Stimulated activated naive CD4-positive, alpha-beta T cell treated with Interleukin-2 at 50 U/mL for 16 hours (primary cell): ENCODE results near the gene LRP1.

Source experiments
- DNase-seq: peaks from one replicate; lab custom pipeline; 2025; lab: John Stamatoyannopoulos, UW

Gene LRP1

DNA sequence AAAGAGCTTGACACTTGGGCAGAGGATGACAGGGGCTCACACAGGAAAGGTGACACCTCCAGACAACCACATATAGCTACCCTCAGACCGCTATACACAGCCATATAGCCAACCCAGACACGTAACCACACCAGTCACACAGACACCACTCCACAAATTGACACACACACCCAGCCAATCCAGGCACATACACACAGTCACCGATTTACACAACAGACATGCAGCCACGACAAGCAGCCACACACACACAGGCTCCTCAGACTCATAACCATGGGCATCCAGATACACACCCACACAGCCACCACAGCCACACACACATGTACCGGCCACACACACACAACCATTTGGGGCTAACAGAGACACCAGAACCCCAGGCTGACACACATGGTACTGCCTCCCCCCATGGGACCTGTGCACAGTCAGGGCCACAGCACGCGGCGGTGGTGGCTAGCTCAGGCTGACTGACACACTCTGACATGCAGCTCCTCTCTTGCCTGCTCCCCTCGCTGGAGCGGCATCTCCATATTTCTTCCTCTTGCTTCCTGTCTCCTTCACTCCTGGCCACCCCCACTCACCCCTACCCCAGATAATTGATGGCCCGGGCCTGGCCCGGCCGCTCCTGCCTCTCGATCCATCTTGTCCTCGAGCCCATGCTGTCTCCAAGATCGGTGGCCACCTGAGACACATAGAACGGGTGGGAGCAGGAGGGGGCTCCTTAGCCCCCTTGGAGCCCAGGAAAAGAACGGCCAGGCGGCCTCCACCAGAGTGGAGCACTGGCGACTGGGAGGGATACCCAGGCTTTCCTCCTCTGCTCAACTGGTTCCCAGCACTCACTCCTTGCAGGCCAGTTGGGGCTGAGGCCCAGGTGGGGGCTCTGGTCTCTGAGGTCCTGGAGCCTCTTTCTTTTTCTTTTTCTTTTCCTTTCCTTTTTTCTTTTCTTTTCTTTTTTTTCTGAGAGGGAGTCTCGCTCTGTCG lies 95.2 kb downstream of the LRP1 start:
- no peak for DNase-seq

DNA sequence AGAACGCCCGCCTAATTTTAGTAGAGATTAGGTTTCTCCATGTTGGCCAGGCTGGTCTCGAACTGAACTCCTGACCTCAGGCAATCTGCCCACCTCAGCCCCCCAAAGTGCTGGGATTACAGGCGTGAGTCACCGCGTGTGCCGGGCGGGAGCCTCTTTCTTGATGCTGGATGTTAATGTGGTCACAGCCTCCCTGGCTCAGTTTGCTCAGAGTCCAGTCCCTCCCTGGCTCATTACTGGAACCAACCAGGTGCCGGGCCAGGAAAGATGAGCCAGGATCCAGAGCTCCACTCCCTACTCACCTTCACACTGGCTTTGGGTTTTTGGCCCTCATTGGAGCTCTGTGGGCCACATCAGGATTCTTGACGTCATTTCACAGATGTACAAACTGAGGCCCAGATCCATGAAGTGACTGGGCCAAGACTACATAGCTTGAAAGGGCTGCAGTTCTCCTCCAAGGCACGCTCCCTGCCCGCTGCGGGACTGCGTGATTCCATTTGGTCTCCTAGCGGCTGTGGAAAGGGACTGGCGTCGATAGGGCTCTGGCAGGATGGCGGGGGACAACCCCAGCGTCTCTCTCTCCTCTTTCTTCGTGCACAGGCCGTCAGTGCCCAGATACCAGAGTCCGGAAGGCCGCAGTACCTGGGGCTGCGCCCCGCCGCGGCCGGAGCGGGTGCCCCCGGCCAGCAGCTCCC lies 96.1 kb downstream of the LRP1 start:
- no peak for DNase-seq

DNA sequence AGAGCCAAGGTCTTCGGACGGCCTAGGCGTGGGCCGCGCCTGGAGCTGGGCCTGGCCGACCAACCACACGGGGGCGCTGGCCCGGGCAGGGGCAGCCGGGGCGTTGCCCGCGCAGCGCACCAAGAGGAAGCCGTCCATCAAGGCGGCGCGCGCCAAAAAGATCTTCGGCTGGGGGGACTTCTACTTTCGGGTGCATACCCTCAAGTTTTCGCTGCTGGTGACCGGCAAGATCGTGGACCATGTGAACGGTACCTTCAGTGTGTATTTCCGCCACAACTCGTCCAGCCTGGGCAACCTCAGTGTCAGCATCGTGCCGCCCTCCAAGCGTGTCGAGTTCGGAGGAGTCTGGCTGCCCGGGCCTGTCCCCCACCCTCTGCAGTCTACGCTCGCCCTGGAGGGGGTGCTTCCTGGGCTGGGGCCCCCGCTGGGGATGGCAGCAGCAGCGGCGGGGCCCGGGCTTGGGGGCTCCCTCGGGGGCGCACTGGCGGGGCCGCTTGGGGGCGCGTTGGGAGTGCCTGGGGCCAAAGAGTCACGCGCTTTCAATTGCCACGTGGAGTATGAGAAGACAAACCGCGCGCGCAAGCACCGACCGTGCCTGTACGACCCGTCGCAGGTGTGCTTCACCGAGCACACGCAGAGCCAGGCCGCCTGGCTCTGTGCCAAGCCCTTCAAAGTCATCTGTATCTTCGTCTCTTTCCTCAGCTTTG lies 96.8 kb downstream of the LRP1 start:
- DNase-seq: peak; percentile 34

DNA sequence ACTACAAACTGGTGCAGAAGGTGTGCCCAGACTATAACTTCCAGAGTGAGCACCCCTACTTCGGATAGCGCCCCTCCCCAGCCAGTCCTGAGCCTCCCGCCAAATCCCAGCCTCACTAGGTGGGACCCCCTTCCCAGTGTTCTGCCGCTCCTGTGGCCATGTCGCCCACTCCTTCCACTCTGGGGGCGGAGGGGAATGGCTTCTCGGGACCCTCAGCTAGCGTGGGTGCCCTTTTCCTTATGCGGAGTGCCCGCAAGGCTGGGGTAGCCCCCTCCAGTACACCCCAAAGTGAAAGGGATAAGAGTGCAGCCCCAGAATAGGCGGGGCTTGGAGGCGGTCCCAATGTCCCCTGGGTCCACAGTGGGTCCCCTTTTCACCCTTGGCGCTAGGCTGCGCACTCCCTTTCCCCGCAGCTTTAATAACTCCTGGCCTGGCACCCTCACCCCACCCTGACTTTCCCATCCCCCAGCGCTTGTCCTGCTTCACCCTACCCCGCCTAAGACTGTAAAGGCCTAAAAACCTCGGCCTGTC lies 97.5 kb downstream of the LRP1 start:
- no peak for DNase-seq

DNA sequence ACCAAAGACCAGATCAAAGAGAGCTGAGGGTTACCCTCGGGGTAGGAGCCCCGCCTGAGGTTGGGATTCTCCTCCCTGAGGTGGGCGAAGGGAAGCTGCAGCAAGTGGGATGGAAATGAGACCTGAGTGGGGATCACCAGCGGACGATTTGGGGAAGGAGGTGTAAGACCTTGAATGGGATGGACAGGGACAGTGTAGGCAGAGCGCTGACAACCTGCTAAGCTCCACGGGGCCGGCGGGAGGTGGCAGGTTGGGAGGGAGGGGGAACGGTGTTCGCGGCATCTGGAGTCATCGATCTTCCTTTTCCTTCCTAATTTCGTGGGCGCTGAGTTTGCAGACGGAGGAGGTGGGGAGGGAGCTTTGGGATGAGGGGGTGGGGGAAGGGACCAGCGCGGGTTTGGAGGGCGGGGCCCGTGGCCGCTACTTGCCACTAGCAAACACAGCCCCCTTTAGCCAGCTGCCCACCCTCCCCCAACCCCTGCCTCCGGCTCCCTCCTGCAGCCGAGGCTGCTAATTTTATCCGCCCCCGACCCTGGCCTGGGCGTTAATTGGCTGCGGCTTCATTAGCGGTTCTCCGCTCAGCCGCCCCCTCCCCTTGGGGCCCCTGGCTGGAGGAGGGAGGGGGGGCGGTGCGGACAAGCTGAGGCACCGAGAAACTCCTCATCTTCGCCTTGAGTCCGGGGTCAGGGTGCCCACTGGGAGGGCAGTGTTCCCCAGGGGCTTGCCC lies 98.5 kb downstream of the LRP1 start:
- no peak for DNase-seq

DNA sequence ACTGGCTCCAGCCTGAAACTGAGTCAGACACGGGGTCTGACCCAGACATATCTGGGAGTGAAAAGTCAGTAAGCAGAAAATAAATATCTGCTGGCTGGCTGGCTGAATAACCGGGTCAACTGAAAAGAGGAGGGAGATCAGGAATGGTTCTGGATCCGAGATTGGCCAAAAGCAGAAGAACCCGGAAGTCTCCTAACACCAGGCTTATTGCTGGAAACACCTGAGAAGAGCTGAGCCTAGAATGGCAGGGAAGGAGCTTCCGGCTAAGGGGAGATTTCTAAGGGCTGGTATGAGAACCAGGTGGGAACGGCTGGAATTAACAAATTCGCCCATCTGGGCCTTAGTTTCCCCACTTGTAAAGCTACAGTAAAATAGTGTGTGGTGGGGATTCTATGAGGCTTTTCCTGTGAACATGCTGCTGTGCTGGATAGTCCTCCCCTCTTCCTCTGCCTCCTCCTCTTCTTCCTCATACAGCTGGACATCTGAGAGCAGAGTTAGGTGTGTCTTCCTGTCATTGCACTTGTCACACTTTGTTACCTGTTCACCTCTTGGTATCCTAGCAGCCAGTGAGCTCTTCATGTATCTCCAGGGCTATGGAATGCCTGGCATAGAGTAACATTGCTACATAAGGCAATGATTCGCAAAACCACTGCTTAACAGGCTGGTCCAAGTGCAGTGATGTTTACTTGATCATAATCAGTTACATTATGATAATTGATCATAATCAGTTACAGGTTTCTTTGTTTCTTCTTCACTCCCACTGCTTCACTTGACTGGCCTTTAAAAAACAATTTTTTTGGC lies 99.2 kb downstream of the LRP1 start:
- DNase-seq: no peak

DNA sequence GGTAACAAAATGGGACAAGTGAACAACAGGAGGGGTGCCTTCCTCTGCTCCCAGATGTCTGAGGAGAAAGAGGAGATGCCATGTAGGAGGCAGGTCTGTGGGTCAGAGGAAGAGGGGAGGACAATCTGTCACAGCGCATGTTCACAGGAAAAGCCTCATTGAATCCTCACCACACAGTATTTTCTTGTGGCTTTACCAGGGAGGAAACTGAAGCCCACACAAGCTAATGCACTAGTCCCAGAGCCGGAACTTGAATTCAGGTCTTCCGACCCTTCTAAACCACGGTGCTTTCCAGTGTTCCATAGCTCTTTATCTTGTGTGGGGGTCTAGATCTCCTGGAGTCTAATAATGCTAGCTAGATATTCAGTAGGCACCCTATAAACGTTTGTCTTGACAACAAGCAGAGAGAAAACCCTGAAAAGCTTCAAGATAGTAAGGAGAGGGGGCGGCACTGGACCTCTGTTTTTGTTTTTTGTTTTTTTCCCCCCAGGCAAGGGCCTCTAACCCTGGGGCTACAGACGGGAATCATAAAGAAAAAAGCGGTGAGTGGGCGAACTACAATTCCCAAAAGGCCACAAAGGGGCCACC lies 100.9 kb downstream of the LRP1 start:
- no peak for DNase-seq

DNA sequence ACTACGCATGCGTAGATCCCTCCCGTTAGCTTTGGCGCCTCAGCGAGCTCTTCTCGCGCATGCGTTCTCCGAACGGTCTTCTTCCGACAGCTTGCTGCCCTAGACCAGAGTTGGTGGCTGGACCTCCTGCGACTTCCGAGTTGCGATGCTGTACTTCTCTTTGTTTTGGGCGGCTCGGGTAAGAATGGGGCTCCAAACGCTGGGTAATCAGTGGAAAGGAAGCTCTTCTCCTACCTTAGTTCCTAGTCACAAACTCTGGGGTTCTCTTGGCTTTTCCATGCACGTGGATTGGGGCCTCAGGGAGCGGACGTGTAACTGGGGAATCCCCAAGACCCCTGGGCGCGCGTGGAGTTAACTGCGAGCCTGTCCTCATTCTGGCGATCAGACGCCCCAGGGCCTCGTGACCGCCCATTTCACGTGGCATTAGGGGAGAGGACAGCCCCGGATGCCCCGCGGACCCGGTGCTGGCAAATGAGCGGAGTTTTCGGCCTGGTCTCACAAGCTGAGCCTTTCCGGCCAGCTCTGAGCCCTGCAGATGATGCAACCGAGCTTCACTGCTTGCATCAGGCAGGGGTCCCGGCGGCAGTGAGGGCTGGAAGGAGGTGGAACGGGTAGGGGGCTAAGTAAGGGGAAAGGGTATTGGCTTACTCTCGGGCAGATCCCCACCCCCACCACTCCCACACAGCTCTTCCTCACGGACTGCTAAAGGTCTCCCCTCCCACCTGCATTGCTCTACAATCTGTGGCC lies 101.5 kb downstream of the LRP1 start, which contains the start of gene SHMT2:
Gene SHMT2, plus strand, starts transcription at position 78 of the 747 bp plus-strand sequence. Its CDS starts 68 bp downstream, at position 146.
- DNase-seq: peak; percentile 91

DNA sequence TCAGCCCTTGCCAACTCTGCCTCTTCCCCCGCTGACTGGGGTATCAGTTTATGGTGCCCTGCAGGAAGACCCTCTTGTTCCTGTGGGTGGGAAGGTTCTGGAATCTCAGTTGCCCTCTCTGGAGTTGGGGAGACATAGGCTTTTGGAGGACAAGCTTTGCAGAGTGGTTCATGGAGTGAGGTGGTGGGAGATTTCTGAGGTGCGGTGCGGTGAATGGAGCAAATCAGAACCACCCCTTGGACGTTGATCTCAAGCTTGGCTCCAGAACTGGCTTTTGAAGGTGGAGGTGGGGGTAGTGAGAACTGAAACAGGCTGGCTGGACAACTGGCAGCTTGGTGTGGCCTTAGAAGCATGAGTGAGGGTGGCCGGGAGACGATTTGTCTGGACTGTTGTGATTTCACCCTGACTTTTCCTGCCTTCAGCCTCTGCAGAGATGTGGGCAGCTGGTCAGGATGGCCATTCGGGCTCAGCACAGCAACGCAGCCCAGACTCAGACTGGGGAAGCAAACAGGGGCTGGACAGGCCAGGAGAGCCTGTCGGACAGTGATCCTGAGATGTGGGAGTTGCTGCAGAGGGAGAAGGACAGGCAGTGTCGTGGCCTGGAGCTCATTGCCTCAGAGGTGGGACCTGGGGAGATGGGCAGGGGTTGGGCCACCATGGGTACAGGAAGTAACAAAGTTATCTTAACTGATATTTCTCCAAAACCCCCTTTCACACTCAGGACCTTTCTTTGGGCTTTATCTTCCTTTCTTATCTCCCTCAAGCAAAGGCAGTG lies 102.3 kb downstream of the LRP1 start:
- DNase-seq: no peak

DNA sequence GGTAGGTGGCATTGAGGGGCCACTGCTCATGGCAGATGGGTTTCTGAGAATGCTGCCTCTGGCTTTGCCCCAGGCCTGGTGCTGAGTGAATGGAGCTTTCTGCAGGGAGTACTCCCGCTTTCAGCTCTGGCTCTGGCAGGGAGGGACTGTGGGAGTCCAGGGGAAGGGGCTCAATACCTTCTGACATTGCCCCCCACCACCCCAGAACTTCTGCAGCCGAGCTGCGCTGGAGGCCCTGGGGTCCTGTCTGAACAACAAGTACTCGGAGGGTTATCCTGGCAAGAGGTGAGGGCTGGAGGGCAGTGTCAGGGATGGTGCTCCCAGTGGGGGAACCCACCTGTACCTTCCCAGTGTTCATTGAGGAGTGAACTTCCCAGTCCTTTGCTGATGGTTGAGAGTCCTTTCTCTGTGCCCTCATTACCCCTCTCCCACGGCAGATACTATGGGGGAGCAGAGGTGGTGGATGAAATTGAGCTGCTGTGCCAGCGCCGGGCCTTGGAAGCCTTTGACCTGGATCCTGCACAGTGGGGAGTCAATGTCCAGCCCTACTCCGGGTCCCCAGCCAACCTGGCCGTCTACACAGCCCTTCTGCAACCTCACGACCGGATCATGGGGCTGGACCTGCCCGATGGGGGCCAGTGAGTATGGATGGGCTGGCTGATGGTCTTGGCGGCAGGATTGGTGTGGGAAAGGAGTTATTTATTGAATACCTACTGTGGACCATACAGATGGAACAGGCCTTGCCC lies 103.2 kb downstream of the LRP1 start:
- DNase-seq: no peak

DNA sequence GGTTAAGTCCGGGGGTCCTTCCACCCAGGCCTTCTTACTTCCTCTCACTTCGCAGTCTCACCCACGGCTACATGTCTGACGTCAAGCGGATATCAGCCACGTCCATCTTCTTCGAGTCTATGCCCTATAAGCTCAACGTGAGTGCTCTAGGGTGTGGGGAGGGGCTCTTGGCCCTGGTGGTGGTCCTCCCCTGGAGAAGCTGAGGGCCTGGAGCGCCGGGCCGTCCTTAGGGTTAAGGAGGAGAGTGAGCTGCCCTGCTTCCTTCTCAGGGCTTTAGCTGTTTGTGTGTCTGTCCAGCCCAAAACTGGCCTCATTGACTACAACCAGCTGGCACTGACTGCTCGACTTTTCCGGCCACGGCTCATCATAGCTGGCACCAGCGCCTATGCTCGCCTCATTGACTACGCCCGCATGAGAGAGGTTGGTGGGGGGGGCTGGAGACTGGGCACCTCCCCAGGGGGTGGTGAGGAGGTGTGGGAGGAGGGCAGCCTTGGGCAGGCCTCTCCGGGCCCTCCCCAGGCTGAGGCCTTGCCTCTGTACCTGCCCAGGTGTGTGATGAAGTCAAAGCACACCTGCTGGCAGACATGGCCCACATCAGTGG lies 104.0 kb downstream of the LRP1 start:
- DNase-seq: no peak

DNA sequence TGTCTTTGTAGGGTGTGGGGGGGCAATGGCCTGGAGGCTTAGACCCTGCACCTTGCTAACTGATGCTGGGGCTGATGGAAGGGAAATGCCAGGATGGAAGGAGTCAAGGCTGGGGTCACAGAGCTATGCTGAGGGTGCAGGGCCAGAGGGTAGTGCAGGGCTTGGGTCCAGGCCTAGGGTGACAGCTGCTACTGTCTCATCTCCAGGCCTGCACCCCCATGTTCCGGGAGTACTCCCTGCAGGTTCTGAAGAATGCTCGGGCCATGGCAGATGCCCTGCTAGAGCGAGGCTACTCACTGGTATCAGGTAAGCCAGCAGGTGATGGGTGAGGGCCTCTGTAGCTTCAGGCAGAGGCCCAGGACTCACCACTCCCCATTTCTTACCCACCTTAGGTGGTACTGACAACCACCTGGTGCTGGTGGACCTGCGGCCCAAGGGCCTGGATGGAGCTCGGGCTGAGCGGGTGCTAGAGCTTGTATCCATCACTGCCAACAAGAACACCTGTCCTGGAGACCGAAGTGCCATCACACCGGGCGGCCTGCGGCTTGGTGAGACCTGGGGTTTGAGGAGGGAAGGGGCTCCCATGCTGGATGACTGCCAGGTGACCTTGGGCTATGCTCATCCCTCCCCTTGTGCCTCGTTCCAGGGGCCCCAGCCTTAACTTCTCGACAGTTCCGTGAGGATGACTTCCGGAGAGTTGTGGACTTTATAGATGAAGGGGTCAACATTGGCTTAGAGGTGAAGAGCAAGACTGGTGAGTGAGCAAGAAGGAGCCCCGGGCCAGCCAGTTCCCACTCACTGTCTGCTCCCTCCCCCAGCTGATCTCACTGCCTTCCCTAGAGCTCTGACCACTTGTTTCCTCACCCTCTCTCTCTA lies 105.3 kb downstream of the LRP1 start:
- no peak for DNase-seq

DNA sequence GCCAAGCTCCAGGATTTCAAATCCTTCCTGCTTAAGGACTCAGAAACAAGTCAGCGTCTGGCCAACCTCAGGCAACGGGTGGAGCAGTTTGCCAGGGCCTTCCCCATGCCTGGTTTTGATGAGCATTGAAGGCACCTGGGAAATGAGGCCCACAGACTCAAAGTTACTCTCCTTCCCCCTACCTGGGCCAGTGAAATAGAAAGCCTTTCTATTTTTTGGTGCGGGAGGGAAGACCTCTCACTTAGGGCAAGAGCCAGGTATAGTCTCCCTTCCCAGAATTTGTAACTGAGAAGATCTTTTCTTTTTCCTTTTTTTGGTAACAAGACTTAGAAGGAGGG lies 105.9 kb downstream of the LRP1 start:
- DNase-seq: no peak

DNA sequence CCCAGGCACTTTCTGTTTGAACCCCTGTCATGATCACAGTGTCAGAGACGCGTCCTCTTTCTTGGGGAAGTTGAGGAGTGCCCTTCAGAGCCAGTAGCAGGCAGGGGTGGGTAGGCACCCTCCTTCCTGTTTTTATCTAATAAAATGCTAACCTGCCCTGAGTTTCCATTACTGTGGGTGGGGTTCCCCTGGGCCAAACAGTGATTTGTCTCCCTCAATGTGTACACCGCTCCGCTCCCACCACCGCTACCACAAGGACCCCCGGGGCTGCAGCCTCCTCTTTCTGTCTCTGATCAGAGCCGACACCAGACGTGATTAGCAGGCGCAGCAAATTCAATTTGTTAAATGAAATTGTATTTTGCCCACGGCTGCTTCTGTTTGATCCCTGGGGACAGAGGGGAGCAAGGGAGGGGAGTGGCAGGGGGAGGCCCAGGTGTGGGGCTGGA lies 106.3 kb downstream of the LRP1 start:
- no peak for DNase-seq

DNA sequence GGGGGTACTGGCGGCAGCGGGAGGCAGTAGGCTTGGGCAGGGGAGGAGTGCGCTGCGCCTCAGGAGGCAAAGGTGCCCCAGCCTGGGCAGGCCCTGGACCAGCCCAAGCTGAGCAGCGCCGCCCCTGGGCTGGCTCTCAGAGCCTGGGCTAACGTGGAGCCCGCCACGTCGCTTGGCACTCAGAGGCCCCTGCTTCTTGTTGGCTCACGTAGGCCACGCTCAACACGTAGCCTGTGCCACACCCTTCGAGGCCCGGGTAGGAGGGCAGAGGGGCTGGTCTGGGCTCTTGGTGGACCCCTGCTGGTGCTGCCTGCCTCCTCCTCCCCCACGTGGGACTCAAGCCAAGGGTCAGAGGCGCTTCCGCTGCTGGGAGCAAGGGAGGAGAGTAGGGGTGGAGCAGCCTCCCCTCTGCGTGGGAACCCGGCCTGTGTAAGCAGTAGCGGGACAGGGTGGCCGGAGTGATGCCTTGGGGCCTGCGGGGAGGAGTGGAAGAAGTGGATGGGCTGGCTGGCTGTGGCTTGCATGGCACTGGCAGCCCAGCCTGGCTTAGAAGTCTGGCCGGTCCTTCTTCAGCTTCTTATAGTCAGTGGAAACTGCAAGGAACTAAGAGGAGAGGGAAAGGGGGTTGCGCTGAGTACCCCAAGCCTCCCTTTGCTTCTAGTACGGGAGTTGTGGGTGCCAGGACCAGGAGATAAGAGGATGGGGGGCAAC lies 106.9 kb downstream of the LRP1 start:
- no peak for DNase-seq

DNA sequence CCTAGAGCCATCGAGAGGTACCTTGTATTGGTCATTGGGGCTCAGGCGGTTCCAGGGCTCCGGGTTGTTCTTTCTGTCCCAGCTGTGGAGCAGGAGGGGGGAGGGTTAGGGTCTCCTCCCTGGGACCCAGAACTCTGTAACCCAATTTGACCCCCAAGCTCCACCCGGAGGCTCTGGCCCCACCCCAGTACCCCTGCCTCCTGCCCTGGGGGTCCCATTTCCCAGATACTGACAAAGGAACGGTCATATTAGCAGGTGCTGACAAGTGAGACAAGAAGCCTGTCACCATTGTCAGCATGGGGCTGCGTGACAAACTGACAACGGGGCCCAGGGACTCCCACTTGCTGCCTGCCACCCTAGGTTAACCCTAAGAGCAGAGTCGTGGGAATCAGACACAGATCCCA lies 107.4 kb downstream of the LRP1 start:
- no peak for DNase-seq
